Skeletal muscle cell (primary cell): Measurements from ENCODE around the gene LDHB.
"Not testable (repeated sequence)": the region's sequence is repeated elsewhere in the genome, so short reads cannot be mapped to it uniquely, and the experiment has no call there.

Source experiments
- DNase-seq: peaks from one replicate; pipeline ENCODE4 v3.0.0-alpha.2; 2010; ENCODE audit warnings: low read depth
- H3K4me3 ChIP-seq: 2 replicates; pipeline ENCODE4 v1.5.1; 2011; ENCODE audit warnings: low read depth, mild to moderate bottlenecking, control low read depth, low read length, moderate library complexity

Gene LDHB

GRCh38 chr12:21657326-21658077, at the start of gene LDHB:
TSS of gene LDHB (minus strand) at chr12:21657842. CDS start at chr12:21654671, 3,171 bp downstream.
- H3K4me3 ChIP-seq: peak within 1 kb of the TSS; percentile 89
- DNase-seq: peak; percentile 93

GRCh38 chr12:21704847-21705246, 47.2 kb upstream of the LDHB start:
- H3K4me3 ChIP-seq: no peak overlapping the region
- no peak for DNase-seq

GRCh38 chr12:21699851-21700250, 42.2 kb upstream of the LDHB start:
- no peak for DNase-seq
- H3K4me3 ChIP-seq: no peak overlapping the region

- no peak for DNase-seq
- no peak overlapping the region for H3K4me3 ChIP-seq
Measured at GRCh38 chr12:21697904-21698630, 40.4 kb upstream of the LDHB start.

GRCh38 chr12:21696625-21697024, 39.0 kb upstream of the LDHB start:
- no peak overlapping the region for H3K4me3 ChIP-seq
- no peak for DNase-seq

- no peak overlapping the region for H3K4me3 ChIP-seq
- no peak for DNase-seq
Measured at GRCh38 chr12:21695986-21696385, 38.3 kb upstream of the LDHB start.

- DNase-seq: no peak
- no peak overlapping the region for H3K4me3 ChIP-seq
Measured at GRCh38 chr12:21694660-21695059, 37.0 kb upstream of the LDHB start.

GRCh38 chr12:21691515-21691914, 33.9 kb upstream of the LDHB start:
- no peak overlapping the region for H3K4me3 ChIP-seq
- no peak for DNase-seq

GRCh38 chr12:21690704-21691368, 33.2 kb upstream of the LDHB start:
- DNase-seq: no peak

GRCh38 chr12:21683115-21683514, 25.5 kb upstream of the LDHB start:
- DNase-seq: no peak
- no peak overlapping the region for H3K4me3 ChIP-seq

More at GRCh38 chr12:21690704-21691368, 33.2 kb upstream of the LDHB start:
- H3K4me3 ChIP-seq: no peak overlapping the region

- H3K4me3 ChIP-seq: no peak overlapping the region
- DNase-seq: no peak
Measured at GRCh38 chr12:21678959-21679358, 21.3 kb upstream of the LDHB start.

- H3K4me3 ChIP-seq: no peak overlapping the region
- no peak for DNase-seq
Measured at GRCh38 chr12:21677622-21678277, 20.1 kb upstream of the LDHB start.

GRCh38 chr12:21677204-21677603, 19.6 kb upstream of the LDHB start:
- DNase-seq: no peak

GRCh38 chr12:21676776-21677175, 19.1 kb upstream of the LDHB start:
- no peak overlapping the region for H3K4me3 ChIP-seq

More at GRCh38 chr12:21677204-21677603, 19.6 kb upstream of the LDHB start:
- H3K4me3 ChIP-seq: no peak overlapping the region

GRCh38 chr12:21675641-21676040, 18.0 kb upstream of the LDHB start:
- no peak for DNase-seq
- H3K4me3 ChIP-seq: no peak overlapping the region

More at GRCh38 chr12:21676776-21677175, 19.1 kb upstream of the LDHB start:
- no peak for DNase-seq

GRCh38 chr12:21675096-21675495, 17.5 kb upstream of the LDHB start:
- no peak for DNase-seq
- no peak overlapping the region for H3K4me3 ChIP-seq

- H3K4me3 ChIP-seq, DNase-seq: not testable (repeated sequence)
Measured at GRCh38 chr12:21673830-21674552, 16.3 kb upstream of the LDHB start.

- no peak for DNase-seq
Measured at GRCh38 chr12:21672146-21672545, 14.5 kb upstream of the LDHB start.

GRCh38 chr12:21666722-21667121, 9.1 kb upstream of the LDHB start:
- no peak for DNase-seq
- no peak overlapping the region for H3K4me3 ChIP-seq

More at GRCh38 chr12:21672146-21672545, 14.5 kb upstream of the LDHB start:
- H3K4me3 ChIP-seq: no peak overlapping the region
